PC-9 (cell line): Measurements from ENCODE around the gene PALD1. TPM values are rescaled to one million over a fixed set of nuclear protein-coding genes. Genes with fewer than 3 reads are reported as not detected.

Source experiments
- BruUV-seq: library from RNA; stranded (reverse); fragments of 400-500 nt; replicated peaks from 2 replicates; lab custom pipeline; 2021; lab: Mats Ljungman, UMichigan
- CTCF ChIA-PET: fragments of 300-600 bp; sonication (Branson Sonifier 250); formaldehyde crosslinking; loops from one replicate; lab custom pipeline; 2022; ENCODE audit warnings: antibody characterized with exemption; lab: Charles Lee
- POLR2A ChIA-PET: fragments of 300-600 bp; sonication (Branson Sonifier 250); formaldehyde crosslinking; loops from one replicate; lab custom pipeline; 2022; ENCODE audit warnings: antibody characterized with exemption; ENCODE audit not compliant: unreplicated experiment; lab: Charles Lee
- DNase-seq, 2 experiments: peaks; one replicate each; pipeline versions ENCODE4 v3.0.0 to v3.0.0-alpha.2; 2015 to 2022; ENCODE audit warnings: mixed read lengths in 1 of 2
- H2AFZ ChIP-seq: fragments of 200-600 bp; sonication (generic); 2 replicates; pipeline ENCODE4 v1.8.1; 2017; ENCODE audit warnings: antibody characterized with exemption
- H3F3A ChIP-seq: fragments of 200-600 bp; sonication (generic); 2 replicates; pipeline ENCODE4 v1.8.1; 2017; ENCODE audit warnings: antibody characterized with exemption, mild to moderate bottlenecking, low read depth; ENCODE audit not compliant: insufficient read depth
- H3K27ac ChIP-seq: fragments of 200-600 bp; sonication (generic); 2 replicates; pipeline ENCODE4 v1.6.1; 2016; ENCODE audit warnings: mixed run types
- H3K27me3 ChIP-seq: fragments of 200-600 bp; sonication (generic); 2 replicates; pipeline ENCODE4 v1.6.1; 2016; ENCODE audit warnings: low read depth, mixed run types; ENCODE audit not compliant: insufficient read depth
- H3K36me3 ChIP-seq: fragments of 200-600 bp; sonication (generic); 2 replicates; pipeline ENCODE4 v1.6.1; 2016; ENCODE audit warnings: low read depth, mixed run types
- H3K4me1 ChIP-seq: fragments of 200-600 bp; sonication (generic); replicated peaks from 2 replicates; pipeline ENCODE4 v1.6.1; 2016; ENCODE audit warnings: mixed run types; ENCODE audit not compliant: insufficient read depth
- H3K4me2 ChIP-seq: fragments of 200-600 bp; sonication (generic); 2 replicates; pipeline ENCODE4 v1.6.1; 2017; ENCODE audit warnings: mixed run types
- H3K4me3 ChIP-seq: fragments of 200-600 bp; sonication (generic); 2 replicates; pipeline ENCODE4 v1.6.1; 2016; ENCODE audit warnings: mixed run types
- H3K79me2 ChIP-seq: fragments of 200-600 bp; sonication (generic); 2 replicates; pipeline ENCODE4 v1.6.1; 2017; ENCODE audit warnings: low read depth, mixed run types
- H3K9me2 ChIP-seq: fragments of 200-600 bp; sonication (generic); 2 replicates; pipeline ENCODE4 v1.8.1; 2017; ENCODE audit warnings: mild to moderate bottlenecking; ENCODE audit not compliant: insufficient read depth
- H3K9me3 ChIP-seq: fragments of 200-600 bp; sonication (generic); 2 replicates; pipeline ENCODE4 v1.8.1; 2016; ENCODE audit warnings: low read depth; ENCODE audit not compliant: insufficient read depth
- H4K20me1 ChIP-seq: fragments of 200-600 bp; sonication (generic); 2 replicates; pipeline ENCODE4 v1.8.1; 2017; ENCODE audit not compliant: insufficient read depth
- CTCF ChIP-seq: fragments of 200-600 bp; sonication (generic); conservative IDR thresholded peaks from 2 replicates; pipeline ENCODE4 v1.6.1; 2017; ENCODE audit warnings: mixed run types, antibody characterized with exemption, mild to moderate bottlenecking, moderate library complexity
- EZH2 ChIP-seq: fragments of 200-600 bp; sonication (generic); IDR thresholded peaks from 2 replicates; pipeline ENCODE4 v1.8.0; 2017; ENCODE audit warnings: antibody characterized with exemption, low read depth
- intact Hi-C: fragments of 100-400 bp; cut with micrococcal nuclease; formaldehyde crosslinking; loops from one replicate; pipeline ENCODE4 v1.10.0; 2022; ENCODE audit not compliant: unreplicated experiment
- total RNA-seq: library from RNA; stranded (reverse); gene quantifications from 2 replicates; pipeline ENCODE4 v1.2.3, GENCODE V29; 2021

PALD1 gene
- total RNA-seq, 1 experiment from 2014 or later: 5.2 TPM

GRCh38 chr10:70503776-70504175 is 25.2 kb downstream of the PALD1 start:
- intact Hi-C loops: no loop called here
- Histone ChIP-seq H3F3A (no peaks in the 10 kb centered on the region), H3K79me2 (no peaks in the 10 kb centered on the region), H2AFZ (no peak overlapping the region), H3K4me1 (no peaks in the 10 kb centered on the region), H3K4me2 (no peak overlapping the region), H3K27me3 (no peaks in the 10 kb centered on the region), H3K36me3 (no peaks in the 10 kb centered on the region), H3K4me3 (no peak overlapping the region), H3K27ac (no peak overlapping the region), H4K20me1 (no peaks in the 10 kb centered on the region), H3K9me3 (no peaks in the 10 kb centered on the region), H3K9me2 (no peaks in the 10 kb centered on the region)
- BruUV-seq: no TSS peak
- no peak for DNase-seq
- ChIA-PET POLR2A (no interaction called here), CTCF (no interaction called here)
- TF ChIP-seq EZH2 (no peak), CTCF (no peak)

GRCh38 chr10:70504521-70505358 is 26.2 kb downstream of the PALD1 start:
- Histone ChIP-seq H3K36me3 (no peaks in the 10 kb centered on the region), H3K79me2 (no peaks in the 10 kb centered on the region), H3K9me3 (no peaks in the 10 kb centered on the region), H3K9me2 (no peaks in the 10 kb centered on the region), H4K20me1 (no peaks in the 10 kb centered on the region), H3K27me3 (no peaks in the 10 kb centered on the region), H3K4me2 (no peak overlapping the region), H3F3A (no peaks in the 10 kb centered on the region), H3K27ac (no peak overlapping the region), H2AFZ (no peak overlapping the region), H3K4me1 (no peaks in the 10 kb centered on the region), H3K4me3 (no peak overlapping the region)
- no peak for TF ChIP-seq EZH2
- TF ChIP-seq CTCF: no peak
- intact Hi-C loops: no loop called here
- ChIA-PET CTCF (no interaction called here), POLR2A (no interaction called here)
- BruUV-seq: no TSS peak
- DNase-seq: no peak

- Histone ChIP-seq H3K79me2 (no peaks in the 10 kb centered on the region), H3K4me1 (no peaks in the 10 kb centered on the region), H2AFZ (no peak overlapping the region), H3K36me3 (no peaks in the 10 kb centered on the region), H4K20me1 (no peaks in the 10 kb centered on the region), H3K27ac (no peak overlapping the region), H3K4me2 (no peak overlapping the region), H3K9me2 (no peaks in the 10 kb centered on the region), H3F3A (no peaks in the 10 kb centered on the region), H3K27me3 (no peaks in the 10 kb centered on the region), H3K9me3 (no peaks in the 10 kb centered on the region), H3K4me3 (no peak overlapping the region)
- no TSS peak for BruUV-seq
- TF ChIP-seq EZH2: no peak
- no peak for TF ChIP-seq CTCF
- CTCF ChIA-PET: no interaction called here
- POLR2A ChIA-PET: no interaction called here
- DNase-seq: no peak
- intact Hi-C loops: no loop called here
These were observed 27.3 kb downstream of the PALD1 start for GRCh38 chr10:70505908-70506307.
